Measurements from ENCODE around the gene TBC1D8.

TBC1D8 gene

DNA sequence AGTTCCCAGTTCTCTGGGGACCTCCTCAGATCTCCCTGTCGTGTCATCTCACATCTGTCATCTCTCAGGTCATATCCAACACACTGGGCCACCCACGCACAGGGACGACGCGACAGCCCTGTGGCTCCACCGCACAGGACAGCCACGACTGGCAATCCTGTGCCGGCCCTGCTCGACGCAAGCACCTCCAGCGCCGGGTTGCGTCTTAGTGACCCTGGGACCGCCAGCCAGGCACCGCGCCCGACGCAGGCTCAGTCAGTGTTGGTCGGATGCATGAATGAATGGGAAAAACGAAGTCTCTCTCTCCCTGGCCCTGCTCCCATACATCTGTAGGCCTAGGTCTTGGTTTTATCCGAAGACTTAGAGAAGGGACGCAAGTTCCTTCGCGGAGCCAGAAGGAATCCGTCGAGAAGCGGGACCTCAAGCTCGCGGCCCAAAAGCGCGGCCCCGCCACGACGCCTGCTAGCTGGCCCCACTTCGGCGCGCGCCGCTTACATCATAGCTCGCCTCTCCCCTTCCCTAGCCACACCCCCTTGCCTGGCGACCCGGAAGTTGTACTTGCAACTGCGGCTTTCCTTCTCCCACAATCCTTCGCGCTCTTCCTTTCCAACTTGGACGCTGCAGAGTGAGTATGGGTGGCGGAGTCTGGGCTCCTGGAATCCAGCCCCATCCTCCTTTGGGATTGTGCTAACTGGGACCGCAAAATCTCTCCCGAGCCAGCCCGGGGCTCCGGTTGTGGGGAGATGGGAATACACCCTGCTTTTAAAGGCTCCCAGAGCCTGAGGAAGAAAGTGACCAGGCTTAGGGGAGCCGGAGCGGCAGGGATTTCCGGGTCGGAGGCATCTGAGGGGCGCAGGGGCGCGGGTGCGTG lies 149.3 kb downstream of the TBC1D8 start, which contains the start of gene RPL31:
Gene RPL31 (plus strand): TSS at position 599 of the 871 bp plus-strand sequence. CDS start 413 bp downstream, outside the sequence.
- peak; percentile 97 for DNase-seq (ENCODE audit: low read depth, low spot score)
- TF ChIP-seq, protein P1, sequence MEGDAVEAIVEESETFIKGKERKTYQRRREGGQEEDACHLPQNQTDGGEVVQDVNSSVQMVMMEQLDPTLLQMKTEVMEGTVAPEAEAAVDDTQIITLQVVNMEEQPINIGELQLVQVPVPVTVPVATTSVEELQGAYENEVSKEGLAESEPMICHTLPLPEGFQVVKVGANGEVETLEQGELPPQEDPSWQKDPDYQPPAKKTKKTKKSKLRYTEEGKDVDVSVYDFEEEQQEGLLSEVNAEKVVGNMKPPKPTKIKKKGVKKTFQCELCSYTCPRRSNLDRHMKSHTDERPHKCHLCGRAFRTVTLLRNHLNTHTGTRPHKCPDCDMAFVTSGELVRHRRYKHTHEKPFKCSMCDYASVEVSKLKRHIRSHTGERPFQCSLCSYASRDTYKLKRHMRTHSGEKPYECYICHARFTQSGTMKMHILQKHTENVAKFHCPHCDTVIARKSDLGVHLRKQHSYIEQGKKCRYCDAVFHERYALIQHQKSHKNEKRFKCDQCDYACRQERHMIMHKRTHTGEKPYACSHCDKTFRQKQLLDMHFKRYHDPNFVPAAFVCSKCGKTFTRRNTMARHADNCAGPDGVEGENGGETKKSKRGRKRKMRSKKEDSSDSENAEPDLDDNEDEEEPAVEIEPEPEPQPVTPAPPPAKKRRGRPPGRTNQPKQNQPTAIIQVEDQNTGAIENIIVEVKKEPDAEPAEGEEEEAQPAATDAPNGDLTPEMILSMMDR (IDR thresholded peaks at IDR 0.05; ENCODE audit: low read depth, low read length) = no peak
- in situ Hi-C loops (cut with HindIII; ENCODE audit: low sequenced_read_pairs) = no loop called here
- H3K4me3 ChIP-seq (ENCODE audit: low read depth, low read length) = peak within 1 kb of the TSS; percentile 96

DNA sequence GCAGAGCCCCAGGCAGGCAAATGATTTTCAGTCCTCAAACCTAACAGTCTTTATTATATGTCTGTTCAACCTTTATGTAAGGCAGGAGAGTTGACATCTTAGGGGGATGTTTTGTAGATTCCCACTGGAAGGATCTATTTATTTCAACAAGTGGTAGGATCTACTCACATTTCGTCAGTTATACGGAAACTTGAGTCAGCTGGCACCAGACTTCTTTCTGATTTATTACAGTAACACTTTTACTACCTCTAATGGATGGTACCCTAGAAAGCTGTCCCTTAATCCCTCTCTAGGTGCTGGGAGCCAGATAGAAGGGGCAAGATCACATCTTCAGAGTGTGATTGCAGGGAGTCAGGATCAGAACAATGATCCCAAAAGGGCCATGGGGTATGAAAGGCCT lies 151.2 kb downstream of the TBC1D8 start:
- in situ Hi-C loops (cut with HindIII; ENCODE audit: low sequenced_read_pairs) = no loop called here
- TF ChIP-seq, protein P1 (IDR thresholded peaks at IDR 0.05; ENCODE audit: low read depth, low read length) = no peak
- no peak overlapping the region for H3K4me3 ChIP-seq (ENCODE audit: low read depth, low read length)
- DNase-seq (ENCODE audit: low read depth, low spot score) = no peak

DNA sequence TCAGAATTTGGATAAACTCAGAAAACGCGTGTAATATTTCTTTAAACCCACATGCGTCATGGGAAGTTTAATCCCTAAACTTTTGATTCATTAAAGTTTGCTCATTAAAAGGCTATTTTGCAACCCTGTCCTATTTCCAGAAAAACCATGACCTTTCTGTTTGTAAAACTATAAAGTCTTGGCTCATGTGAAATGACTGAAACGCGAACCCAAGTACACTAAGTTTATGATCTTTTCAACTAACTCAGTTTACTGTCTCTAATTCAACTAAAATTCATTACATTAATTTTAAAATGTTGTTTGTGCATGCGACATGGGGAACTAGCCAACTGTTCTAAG lies 153.0 kb downstream of the TBC1D8 start:
- no peak overlapping the region for H3K4me3 ChIP-seq (ENCODE audit: low read depth, low read length)
- DNase-seq (ENCODE audit: low read depth, low spot score) = no peak
- TF ChIP-seq, protein P1 (IDR thresholded peaks at IDR 0.05; ENCODE audit: low read depth, low read length) = no peak
- in situ Hi-C loops (cut with HindIII; ENCODE audit: low sequenced_read_pairs) = no loop called here

DNA sequence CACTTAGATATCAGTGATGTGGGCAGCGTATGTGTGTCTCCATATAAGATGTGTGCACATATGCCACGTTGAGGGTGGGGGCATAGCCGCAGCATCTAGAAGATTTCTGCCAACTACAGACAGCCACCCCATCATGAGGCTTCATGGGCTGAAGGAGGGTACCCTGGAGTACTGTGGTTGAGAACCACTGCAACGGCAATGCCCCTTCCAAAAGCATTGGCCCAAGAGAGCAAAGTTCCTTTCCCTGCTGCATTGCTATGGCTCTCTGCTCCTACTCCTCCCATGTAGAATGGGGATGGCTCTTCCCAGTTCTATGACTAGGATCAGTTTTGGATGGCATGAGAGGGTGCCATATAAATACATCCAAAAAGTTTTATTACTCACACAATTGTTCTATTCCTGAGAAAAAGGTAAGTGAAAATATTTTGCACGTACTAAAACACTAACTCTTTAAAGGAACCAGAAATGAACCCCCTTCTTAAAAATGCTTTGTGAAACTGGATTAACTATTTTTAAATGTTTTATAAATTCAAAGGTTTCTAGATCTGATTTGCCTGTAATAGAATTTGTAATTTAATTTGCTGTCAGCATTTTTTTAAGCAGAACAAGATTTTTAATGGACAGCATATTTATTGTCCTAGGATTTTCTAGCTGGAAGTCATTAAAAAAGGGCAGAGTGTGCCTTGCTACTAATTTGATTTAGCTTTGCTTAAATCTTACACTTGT lies 153.5 kb downstream of the TBC1D8 start:
- no peak overlapping the region for H3K4me3 ChIP-seq (ENCODE audit: low read depth, low read length)
- in situ Hi-C loops (cut with HindIII; ENCODE audit: low sequenced_read_pairs) = no loop called here
- no peak for DNase-seq (ENCODE audit: low read depth, low spot score)
- TF ChIP-seq, protein P1 (IDR thresholded peaks at IDR 0.05; ENCODE audit: low read depth, low read length) = no peak

GRCh38 chr2:100995309-100996075 lies 155.7 kb downstream of the TBC1D8 start:
- no peak overlapping the region for H3K4me3 ChIP-seq (ENCODE audit: low read depth, low read length)
- in situ Hi-C loops (cut with HindIII; ENCODE audit: low sequenced_read_pairs) = no loop called here
- DNase-seq (ENCODE audit: low read depth, low spot score) = no peak
- TF ChIP-seq, protein P1 (IDR thresholded peaks at IDR 0.05; ENCODE audit: low read depth, low read length) = no peak

DNA sequence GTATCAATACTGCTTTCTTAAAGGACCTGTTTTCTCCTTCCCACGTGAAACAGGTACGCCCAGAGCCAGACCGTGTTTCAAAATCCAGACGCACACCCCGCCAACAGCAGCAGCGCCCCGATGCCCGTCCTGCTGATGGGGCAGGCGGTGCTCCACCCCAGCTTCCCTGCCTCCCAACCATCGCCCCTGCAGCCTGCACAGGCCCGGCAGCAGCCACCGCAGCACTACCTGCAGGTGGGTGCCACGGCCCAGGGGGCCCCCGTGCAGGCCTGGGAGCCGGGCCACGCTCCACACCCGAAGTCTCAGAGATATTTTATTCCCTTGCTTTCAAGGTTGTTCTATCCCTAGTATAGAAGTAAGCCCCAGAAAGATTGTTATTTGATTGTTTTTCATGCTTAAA lies 157.9 kb downstream of the TBC1D8 start:
- in situ Hi-C loops (cut with HindIII; ENCODE audit: low sequenced_read_pairs) = no loop called here
- no peak overlapping the region for H3K4me3 ChIP-seq (ENCODE audit: low read depth, low read length)
- no peak for DNase-seq (ENCODE audit: low read depth, low spot score)
- TF ChIP-seq, protein P1 (IDR thresholded peaks at IDR 0.05; ENCODE audit: low read depth, low read length) = no peak

All from astrocyte of the spinal cord (primary cell).